ENCODE measurements around the gene CPN2. TPM values are rescaled to one million over a fixed set of nuclear protein-coding genes. Genes with fewer than 3 reads are reported as not detected.

The CPN2 gene
- polyA plus RNA-seq, 4 donors = 0.16 to 1.0 (median 0.44) TPM

DNA sequence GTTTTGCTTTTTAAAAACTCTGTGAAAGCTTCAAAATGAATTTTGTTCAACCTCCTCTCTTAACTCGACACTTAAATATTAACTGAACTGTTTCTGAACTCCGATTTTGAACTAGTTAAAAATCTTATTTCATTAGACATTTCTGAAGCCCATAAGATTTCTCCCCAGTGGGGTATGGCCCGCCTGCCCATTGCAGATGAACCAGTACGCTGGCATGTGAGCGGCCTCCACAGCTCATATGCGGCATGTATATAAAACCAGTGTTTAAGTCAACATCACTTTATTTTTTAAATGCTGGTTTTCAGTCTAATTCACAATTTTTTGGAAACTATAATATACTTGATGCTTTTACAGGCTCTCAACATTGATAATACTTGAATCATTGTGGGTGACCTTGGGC, 50.2 kb downstream of the CPN2 start:
- no peak for DNase-seq (ENCODE audit: low read depth in 4 of 4, low spot score in 3 of 4)

DNA sequence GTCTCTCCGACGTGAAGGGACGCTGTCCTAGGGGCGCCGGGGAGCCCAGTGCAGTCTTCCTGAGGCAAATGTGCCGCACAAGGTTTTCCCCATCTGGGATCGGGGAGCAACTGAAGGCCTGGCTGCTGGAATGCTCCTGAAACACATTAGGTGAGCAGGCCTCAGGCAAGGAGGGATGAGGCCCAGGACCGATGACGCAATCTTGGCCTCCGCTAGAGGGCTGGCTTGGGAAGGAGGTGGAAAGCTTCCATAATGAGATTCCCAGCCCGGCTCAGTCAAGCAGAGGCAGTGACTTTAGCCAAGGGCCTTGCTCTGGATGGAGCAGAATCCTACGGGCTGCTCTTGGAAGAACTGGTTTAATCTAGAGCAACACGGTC, 50.8 kb downstream of the CPN2 start:
- DNase-seq (ENCODE audit: low read depth in 4 of 4, low spot score in 3 of 4) = no peak

DNA sequence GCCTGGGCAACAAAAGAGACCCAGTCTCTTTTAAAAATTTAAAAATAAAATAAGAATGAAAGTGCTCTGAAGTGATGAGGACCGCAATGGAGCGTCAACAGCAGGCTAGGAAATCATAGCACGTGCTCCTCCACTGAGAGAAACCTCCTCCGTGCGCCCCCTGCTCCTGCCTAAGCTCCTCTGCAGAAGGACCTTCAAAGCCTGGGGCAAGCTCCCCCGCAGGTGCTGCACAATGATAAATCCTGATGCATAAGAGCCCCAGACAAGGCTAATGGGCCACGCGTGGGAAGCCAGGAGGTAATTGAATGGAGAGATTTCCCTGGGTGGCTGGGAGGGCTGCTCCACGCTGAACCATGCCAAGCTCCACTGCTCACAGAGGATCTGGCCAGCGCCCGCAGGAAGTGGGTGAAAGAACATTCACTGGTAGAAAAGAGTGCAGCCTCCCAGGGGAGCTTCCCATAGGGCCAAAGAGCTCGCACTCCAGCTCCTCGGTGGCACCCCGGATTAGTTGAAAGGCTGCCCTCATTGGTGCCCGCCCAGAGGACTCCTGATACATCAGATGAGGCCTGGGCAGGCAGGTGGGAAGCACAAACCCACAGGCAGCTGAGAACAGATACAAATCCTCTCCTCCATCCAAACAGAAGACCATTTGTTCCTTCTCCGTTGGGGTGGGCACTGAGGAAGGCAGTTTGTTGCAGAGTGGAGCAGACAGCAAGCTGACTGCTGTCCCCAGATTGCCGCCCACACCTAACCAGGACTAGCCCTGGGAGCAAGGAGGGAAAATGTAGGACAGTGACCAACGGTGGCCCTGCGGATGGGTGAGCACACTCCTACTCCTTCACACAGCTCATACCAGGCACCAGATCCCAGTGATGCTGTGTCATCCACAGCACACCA, 52.5 kb downstream of the CPN2 start:
- no peak for DNase-seq (ENCODE audit: low read depth in 4 of 4, low spot score in 3 of 4)

DNA sequence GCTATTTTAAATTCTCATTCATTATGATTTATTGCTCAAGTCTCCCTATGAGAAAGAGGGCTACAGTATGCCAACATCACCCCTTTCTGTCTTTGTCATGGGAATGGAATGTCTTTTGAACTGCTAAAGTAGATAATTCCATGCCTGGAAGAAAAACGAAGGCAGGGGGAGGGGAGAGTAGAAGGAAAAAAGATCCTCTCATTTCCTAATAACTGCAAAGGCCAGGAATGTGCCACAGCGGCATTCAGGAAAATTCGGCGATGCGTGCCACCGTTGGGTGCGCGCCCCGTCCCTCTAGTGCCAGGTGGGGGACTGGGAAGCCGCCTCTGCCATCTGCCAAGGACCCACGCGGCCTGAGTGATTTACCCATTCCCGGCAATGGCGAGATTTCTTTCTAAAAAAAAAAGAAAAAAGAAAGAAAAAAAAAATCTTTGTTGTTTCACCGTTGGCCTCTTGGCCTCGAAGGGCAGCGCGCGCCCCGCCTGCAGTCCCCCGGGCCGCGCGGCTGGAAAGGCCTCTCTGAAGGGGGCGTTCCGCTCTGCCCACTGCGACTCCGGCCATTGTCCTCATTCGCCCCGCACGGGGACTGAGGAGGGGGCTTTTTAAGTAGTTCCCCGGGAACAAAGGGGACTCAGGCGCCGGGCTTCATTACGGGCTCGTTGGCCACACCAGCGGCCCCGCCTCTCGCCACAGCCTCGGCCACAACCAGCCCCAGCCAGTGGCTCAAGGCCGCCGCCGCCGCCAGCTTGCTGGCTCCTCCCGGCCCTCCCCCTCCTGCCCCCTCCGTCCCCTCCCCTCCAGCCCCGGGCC, 54.5 kb downstream of the CPN2 start:
- DNase-seq (ENCODE audit: low read depth in 4 of 4, low spot score in 3 of 4) = no peak

DNA sequence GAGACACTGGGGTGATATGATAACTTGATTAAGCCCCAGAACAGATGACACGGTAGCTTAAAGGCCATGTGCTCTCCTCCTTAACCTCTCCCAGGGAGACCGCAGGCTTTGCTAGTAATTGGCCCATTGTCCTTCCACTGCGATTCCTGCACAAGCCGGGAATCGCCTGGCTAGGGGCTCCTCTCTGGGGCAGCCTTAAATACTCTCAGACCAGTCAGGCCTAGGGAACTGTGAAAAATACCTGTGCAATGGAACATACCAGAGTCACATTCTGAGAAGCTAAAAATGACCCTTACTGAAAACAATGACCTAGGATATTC, 56.3 kb downstream of the CPN2 start:
- no peak for DNase-seq (ENCODE audit: low read depth in 4 of 4, low spot score in 3 of 4)

DNA sequence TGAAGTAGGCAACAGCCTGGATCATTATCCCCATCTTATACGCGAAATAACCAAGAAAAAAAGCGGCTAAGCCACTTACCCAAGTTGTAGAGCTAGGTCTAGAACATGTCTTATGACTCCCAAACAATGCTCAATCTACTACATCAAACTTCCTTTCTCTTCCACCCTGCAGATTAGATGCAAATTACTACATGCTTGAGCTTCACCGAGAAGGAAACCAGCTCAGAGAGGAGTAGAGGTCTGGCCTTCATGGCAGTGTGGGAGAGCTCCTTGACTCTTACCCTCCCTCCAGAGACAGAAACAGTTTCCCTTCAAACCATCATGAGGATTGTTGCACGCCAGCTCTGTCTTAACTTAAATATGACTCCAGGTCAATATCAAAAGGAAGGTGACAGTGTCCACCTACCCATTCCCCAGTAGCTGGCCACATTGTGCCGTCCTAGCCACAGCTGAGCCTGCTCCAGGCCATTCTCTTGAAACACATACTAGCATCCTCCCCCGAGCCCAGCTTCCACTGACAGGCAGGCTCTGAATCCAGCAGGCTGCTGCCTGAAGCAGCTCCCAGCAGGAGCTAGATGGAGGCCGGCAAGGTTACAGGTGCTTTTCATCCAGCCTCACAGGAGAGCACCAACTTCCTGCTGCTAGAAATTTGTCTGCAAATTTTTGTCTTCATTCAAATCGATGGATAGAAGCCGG, 56.8 kb downstream of the CPN2 start:
- no peak for DNase-seq (ENCODE audit: low read depth in 4 of 4, low spot score in 3 of 4)

DNA sequence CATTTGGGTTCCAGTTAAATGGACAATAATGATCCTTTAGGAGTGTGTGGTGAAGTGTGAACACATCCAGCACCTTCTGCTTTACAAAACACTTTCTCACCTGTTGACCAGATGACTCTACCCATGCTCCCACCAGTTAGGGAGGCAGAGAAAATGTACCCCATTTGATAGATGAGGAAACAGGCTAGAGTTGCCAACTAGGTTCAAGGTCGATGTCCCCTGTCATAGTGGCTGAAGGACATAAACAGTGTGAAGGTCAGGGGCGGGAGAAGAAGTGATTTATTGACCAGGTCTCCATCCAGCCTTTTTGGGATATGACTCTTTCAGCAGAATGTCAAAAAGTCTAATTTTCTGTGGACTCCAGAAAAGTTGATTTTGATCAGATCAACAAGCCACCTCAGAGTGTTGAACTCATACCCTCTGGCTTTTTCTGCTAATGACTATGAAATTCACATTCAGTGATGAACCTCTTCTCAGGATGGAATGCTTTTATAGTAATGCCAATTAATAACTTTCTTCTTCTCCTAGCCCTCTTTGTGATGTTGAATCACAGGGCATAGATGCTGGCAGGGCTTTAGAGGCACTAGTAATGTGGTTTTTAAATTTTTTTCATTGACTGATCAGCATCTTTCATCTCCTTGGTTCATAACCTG, 57.5 kb downstream of the CPN2 start:
- DNase-seq (ENCODE audit: low read depth in 4 of 4, low spot score in 3 of 4) = no peak

DNA sequence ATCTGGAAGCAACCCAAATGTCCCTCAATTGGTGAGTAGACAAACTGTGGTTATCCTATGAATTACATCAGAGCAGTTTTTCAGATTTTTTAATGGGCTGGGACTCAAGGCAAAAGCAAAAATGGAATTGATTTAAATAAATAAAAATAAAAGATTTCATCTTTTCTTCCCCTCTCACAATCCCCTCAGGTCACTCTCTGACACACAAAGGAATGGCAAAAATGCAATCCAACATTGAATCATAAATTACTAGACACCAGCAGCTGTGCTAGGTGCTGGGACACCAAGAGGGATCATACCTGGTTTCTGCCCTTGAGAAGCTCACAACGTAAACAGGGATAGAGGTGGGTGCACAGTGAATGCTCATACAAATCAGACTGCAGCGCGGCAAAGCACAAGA, 58.8 kb downstream of the CPN2 start:
- DNase-seq (ENCODE audit: low read depth in 4 of 4, low spot score in 3 of 4) = no peak

Other genes with a start within 250 kb of the CPN2 start
- gene HES1, start 215.2 kb downstream of the CPN2 start, polyA plus RNA-seq (ENCODE audit: insufficient read length in 4 of 4) = 100 to 1,000 TPM in 1 of 4 donors, 10 to 100 TPM in 3; 38.9 to 112 (median 88.4) TPM
- gene LRRC15, start 18.4 kb upstream of the CPN2 start, polyA plus RNA-seq (ENCODE audit: insufficient read length in 4 of 4) = under 1 TPM in 1 of 4 donors, not detected in 3; 0.09 TPM
- gene GP5, start 47.9 kb upstream of the CPN2 start, polyA plus RNA-seq (ENCODE audit: insufficient read length in 4 of 4) = under 1 TPM; 0.40 to 0.91 (median 0.69) TPM
- gene ATP13A3, start 135.7 kb upstream of the CPN2 start, polyA plus RNA-seq (ENCODE audit: insufficient read length in 4 of 4) = 100 to 1,000 TPM in 3 of 4 donors, 10 to 100 TPM in 1; 65.6 to 112 (median 105) TPM

Data from left renal pelvis (tissue), 4 donors.